GM12872 (cell line): ENCODE measurements around the gene GOLIM4.

Experiments
- TF ChIP-seq, protein P1 (sequence below): IDR thresholded peaks from 3 replicates; pipeline ENCODE4 v1.5.1; 2011; ENCODE audit warnings: low read depth, mild to moderate bottlenecking, low read length, moderate library complexity; ENCODE audit not compliant: insufficient read depth

The GOLIM4 gene

GRCh38 chr3:168124291-168124690 is 28.6 kb upstream of the GOLIM4 start:
- TF ChIP-seq, protein P1, sequence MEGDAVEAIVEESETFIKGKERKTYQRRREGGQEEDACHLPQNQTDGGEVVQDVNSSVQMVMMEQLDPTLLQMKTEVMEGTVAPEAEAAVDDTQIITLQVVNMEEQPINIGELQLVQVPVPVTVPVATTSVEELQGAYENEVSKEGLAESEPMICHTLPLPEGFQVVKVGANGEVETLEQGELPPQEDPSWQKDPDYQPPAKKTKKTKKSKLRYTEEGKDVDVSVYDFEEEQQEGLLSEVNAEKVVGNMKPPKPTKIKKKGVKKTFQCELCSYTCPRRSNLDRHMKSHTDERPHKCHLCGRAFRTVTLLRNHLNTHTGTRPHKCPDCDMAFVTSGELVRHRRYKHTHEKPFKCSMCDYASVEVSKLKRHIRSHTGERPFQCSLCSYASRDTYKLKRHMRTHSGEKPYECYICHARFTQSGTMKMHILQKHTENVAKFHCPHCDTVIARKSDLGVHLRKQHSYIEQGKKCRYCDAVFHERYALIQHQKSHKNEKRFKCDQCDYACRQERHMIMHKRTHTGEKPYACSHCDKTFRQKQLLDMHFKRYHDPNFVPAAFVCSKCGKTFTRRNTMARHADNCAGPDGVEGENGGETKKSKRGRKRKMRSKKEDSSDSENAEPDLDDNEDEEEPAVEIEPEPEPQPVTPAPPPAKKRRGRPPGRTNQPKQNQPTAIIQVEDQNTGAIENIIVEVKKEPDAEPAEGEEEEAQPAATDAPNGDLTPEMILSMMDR = no peak

DNA sequence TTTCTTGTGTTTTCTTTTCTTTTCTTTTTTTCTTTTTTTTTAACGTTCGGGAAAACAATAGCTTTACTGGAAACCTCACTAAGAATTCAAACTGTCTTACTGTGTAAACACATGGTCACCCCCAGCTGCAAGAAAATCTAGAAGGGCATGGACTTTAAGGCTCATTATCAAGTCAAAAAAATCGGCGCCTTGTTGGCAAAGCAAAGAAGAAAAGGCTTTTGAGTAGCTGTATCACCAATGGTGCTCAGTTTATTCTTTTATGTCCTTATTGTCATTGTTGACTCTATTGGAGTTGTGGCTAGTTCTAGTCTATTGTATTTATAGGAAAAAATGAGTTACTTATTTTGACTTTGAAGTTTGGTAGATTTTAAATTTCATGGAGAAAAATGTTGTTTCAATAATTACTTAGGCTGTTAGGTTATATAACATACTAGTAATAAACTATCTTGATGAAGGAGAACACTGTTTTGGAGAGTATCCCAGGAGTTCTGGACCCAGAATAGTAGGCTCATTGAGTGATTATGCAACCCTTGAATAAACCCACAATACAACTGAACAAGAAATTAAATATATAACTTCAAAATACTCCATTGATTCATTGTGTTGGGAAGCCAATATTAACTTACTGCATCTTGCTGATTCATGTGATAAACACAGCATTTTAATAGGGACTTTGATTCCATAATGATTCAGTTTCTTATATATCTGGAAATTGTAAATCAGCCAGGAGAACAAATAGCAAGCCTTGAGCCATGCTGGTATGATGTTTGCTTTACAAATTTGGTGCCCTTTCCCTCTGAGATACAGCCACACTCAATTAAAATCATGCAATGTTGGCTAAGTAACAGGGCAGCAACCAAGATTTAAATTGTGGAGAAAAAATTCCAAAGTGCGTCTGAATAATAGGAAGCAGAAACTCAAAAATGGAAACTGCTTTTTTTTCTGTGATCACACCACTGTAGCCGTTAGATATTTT is 27.8 kb upstream of the GOLIM4 start:
- TF ChIP-seq, protein P1 = no peak

DNA sequence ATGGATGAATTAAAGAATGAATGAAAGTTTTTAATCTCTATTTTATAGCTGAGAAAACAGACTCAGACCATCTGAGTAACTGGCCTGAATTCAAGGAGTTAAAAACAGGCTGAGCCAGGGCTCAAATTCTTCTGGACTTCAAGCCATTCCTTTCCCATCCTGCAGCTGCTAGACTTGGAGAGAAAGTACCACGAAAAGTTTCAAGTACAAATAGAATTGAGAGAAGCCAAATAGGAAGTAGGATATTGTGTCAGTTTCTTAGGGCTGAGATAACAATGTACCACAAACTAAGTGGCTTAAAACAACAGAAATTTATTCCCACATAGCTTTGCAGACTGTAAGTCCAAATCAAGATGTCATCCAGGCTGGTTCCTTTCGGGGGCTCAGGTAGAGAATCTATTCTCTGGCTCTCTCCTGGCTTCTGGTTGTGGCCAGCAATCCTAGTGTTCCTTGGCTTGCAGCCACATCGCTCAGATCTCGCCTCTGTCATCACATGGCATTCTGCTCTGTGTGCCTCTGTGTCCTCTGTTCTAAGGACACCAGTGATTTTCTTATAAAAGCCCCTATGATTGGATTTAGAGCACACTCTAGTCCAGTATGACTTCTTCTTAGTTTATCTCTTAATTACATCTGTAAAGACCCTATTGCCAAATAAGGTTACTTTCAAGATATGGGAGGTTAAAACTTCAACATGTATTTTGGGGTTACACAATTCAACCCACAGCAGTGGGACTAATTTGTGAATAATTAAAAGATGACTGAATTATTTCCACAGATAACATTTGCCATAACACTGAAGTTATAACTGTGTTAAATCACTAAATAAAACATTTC is 25.7 kb upstream of the GOLIM4 start:
- TF ChIP-seq, protein P1 = no peak

DNA sequence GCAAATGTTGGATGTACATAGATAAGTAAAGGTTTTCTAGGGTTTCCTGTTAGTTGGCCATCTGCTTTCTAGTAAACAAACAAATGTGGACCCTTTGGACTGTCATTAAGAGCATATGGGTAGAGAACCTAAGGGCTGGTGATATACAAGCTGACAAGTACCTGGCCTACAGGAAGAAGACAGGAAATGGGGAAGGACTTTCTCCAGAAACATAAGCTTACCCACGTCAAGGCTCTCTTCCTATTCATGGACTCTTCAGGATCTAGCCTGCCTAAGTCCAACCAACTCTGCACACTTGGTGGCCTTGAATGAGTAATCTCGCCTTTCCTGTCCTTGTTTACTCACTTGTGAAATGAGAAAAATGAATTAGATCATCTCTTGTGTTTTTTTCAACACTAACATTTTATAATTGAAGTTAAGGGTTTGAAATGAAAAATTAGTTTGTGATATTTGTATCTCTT is 22.2 kb upstream of the GOLIM4 start:
- TF ChIP-seq, protein P1 = no peak

GRCh38 chr3:168117059-168117458 is 21.3 kb upstream of the GOLIM4 start:
- TF ChIP-seq, protein P1 = no peak

- TF ChIP-seq, protein P1 = no peak
Observed at GRCh38 chr3:168116279-168116678, 20.6 kb upstream of the GOLIM4 start.

- TF ChIP-seq, protein P1 = peak; percentile 16; the same call in 1 of the 3 replicates
Observed at GRCh38 chr3:168113848-168114247, 18.1 kb upstream of the GOLIM4 start.
